HEK293 (cell line): Measurements from ENCODE around the gene SPC25.

ENCODE experiments used
- FEZF1 ChIP-seq: fragments of 450-650 bp; formaldehyde crosslinking; IDR thresholded peaks from 2 replicates; pipeline ENCODE4 v1.5.1; 2016; ENCODE audit warnings: missing biosample characterization, missing genetic modification characterization
- IKZF3 ChIP-seq: fragments of 450-650 bp; IDR thresholded peaks from 2 replicates; pipeline ENCODE4 v1.5.0; 2018; ENCODE audit warnings: missing biosample characterization, mild to moderate bottlenecking, missing genetic modification characterization, moderate library complexity
- KLF1 ChIP-seq: fragments of 450-650 bp; formaldehyde crosslinking; IDR thresholded peaks from 2 replicates; pipeline ENCODE4 v1.5.1; 2016; ENCODE audit warnings: missing biosample characterization, missing genetic modification characterization
- KLF10 ChIP-seq: fragments of 450-650 bp; IDR thresholded peaks from 2 replicates; pipeline ENCODE4 v1.5.1; 2018; ENCODE audit warnings: missing biosample characterization, mild to moderate bottlenecking, missing genetic modification characterization
- KLF16 ChIP-seq: fragments of 450-650 bp; formaldehyde crosslinking; IDR thresholded peaks from 2 replicates; pipeline ENCODE4 v1.5.1; 2017; ENCODE audit warnings: missing biosample characterization, missing genetic modification characterization
- MEIS1 ChIP-seq: sonication (generic); formaldehyde crosslinking; IDR thresholded peaks from 2 replicates; pipeline ENCODE4 v1.8.1; 2022; ENCODE audit warnings: missing genetic modification reagents, mild to moderate bottlenecking, borderline replicate concordance
- REPIN1 ChIP-seq: fragments of 450-650 bp; formaldehyde crosslinking; IDR thresholded peaks from 2 replicates; pipeline ENCODE4 v1.5.1; 2017; ENCODE audit warnings: missing biosample characterization, missing genetic modification characterization, low read depth
- YY2 ChIP-seq: fragments of 450-650 bp; formaldehyde crosslinking; IDR thresholded peaks from 2 replicates; pipeline ENCODE4 v1.5.1; 2016; ENCODE audit warnings: missing biosample characterization, missing genetic modification characterization
- ZBTB20 ChIP-seq: fragments of 450-650 bp; formaldehyde crosslinking; IDR thresholded peaks from 2 replicates; pipeline ENCODE4 v1.5.1; 2016; ENCODE audit warnings: missing biosample characterization, missing genetic modification characterization
- ZNF10 ChIP-seq: fragments of 450-650 bp; formaldehyde crosslinking; IDR thresholded peaks from 2 replicates; pipeline ENCODE4 v1.5.1; 2017; ENCODE audit warnings: missing biosample characterization, missing genetic modification characterization
- ZNF121 ChIP-seq: fragments of 450-650 bp; formaldehyde crosslinking; IDR thresholded peaks from 2 replicates; pipeline ENCODE4 v1.5.1; 2016; ENCODE audit warnings: missing biosample characterization, missing genetic modification characterization
- ZNF169 ChIP-seq: fragments of 450-650 bp; formaldehyde crosslinking; IDR thresholded peaks from 2 replicates; pipeline ENCODE4 v1.5.1; 2016; ENCODE audit warnings: missing biosample characterization, missing genetic modification characterization
- ZNF175 ChIP-seq: fragments of 450-650 bp; formaldehyde crosslinking; IDR thresholded peaks from 2 replicates; pipeline ENCODE4 v1.5.1; 2016; ENCODE audit warnings: missing biosample characterization, missing genetic modification characterization
- ZNF221 ChIP-seq: fragments of 450-650 bp; formaldehyde crosslinking; IDR thresholded peaks from 2 replicates; pipeline ENCODE4 v1.5.1; 2017; ENCODE audit warnings: missing biosample characterization, missing genetic modification characterization, borderline replicate concordance
- ZNF248 ChIP-seq: fragments of 450-650 bp; formaldehyde crosslinking; IDR thresholded peaks from 2 replicates; pipeline ENCODE4 v1.5.1; 2017; ENCODE audit warnings: missing biosample characterization, missing genetic modification characterization
- ZNF274 ChIP-seq, 2 experiments: fragments of 200-500 bp in 1 of 2; fragments of 450-650 bp in 1 of 2; sonication (Bioruptor generic) in 1 of 2; formaldehyde crosslinking in 1 of 2; IDR thresholded peaks; 2 replicates each; pipeline versions ENCODE4 v1.5.1 to v1.6.1; 2014 to 2016; ENCODE audit warnings: borderline replicate concordance in 1 of 2, inconsistent platforms in 1 of 2, low read length in 1 of 2, missing biosample characterization in 1 of 2, missing genetic modification characterization in 1 of 2
- ZNF302 ChIP-seq: fragments of 450-650 bp; formaldehyde crosslinking; IDR thresholded peaks from 2 replicates; pipeline ENCODE4 v1.5.1; 2016; ENCODE audit warnings: missing biosample characterization, missing genetic modification characterization, low read depth
- ZNF404 ChIP-seq: fragments of 450-650 bp; formaldehyde crosslinking; IDR thresholded peaks from 2 replicates; pipeline ENCODE4 v1.5.1; 2017; ENCODE audit warnings: missing biosample characterization, missing genetic modification characterization
- ZNF510 ChIP-seq: fragments of 450-650 bp; formaldehyde crosslinking; IDR thresholded peaks from 2 replicates; pipeline ENCODE4 v1.5.1; 2018; ENCODE audit warnings: mild to moderate bottlenecking, missing genetic modification characterization, missing biosample characterization; ENCODE audit not compliant: insufficient replicate concordance
- ZNF521 ChIP-seq: fragments of 450-650 bp; formaldehyde crosslinking; IDR thresholded peaks from 2 replicates; pipeline ENCODE4 v1.5.1; 2017; ENCODE audit warnings: missing biosample characterization, mild to moderate bottlenecking, missing genetic modification characterization
- ZNF529 ChIP-seq: fragments of 450-650 bp; formaldehyde crosslinking; IDR thresholded peaks from 2 replicates; pipeline ENCODE4 v1.5.1; 2017; ENCODE audit warnings: missing genetic modification characterization, missing biosample characterization; ENCODE audit not compliant: insufficient replicate concordance
- ZNF585B ChIP-seq: fragments of 450-650 bp; formaldehyde crosslinking; IDR thresholded peaks from 2 replicates; pipeline ENCODE4 v1.5.1; 2016; ENCODE audit warnings: missing biosample characterization, missing genetic modification characterization
- ZNF629 ChIP-seq: fragments of 450-650 bp; formaldehyde crosslinking; IDR thresholded peaks from 2 replicates; pipeline ENCODE4 v1.5.1; 2017; ENCODE audit warnings: missing biosample characterization, missing genetic modification characterization
- ZNF785 ChIP-seq: fragments of 450-650 bp; formaldehyde crosslinking; IDR thresholded peaks from 2 replicates; pipeline ENCODE4 v1.5.1; 2016; ENCODE audit warnings: missing biosample characterization, missing genetic modification characterization
- TF ChIP-seq, protein P1 (sequence below): fragments of 450-650 bp; formaldehyde crosslinking; IDR thresholded peaks from 2 replicates; pipeline ENCODE4 v1.5.1; 2017; ENCODE audit warnings: missing biosample characterization, missing genetic modification characterization
- TF ChIP-seq, protein P2 (sequence below): fragments of 450-650 bp; formaldehyde crosslinking; IDR thresholded peaks from 2 replicates; pipeline ENCODE4 v1.5.1; 2017; ENCODE audit warnings: missing biosample characterization, missing genetic modification characterization
- TF ChIP-seq, protein P3 (sequence below): fragments of 450-650 bp; formaldehyde crosslinking; IDR thresholded peaks from 2 replicates; pipeline ENCODE4 v1.5.1; 2016; ENCODE audit warnings: missing biosample characterization, missing genetic modification characterization
- TF ChIP-seq, protein P4 (sequence below): fragments of 450-650 bp; IDR thresholded peaks from 2 replicates; pipeline ENCODE4 v1.5.1; 2018; ENCODE audit warnings: missing biosample characterization, mild to moderate bottlenecking, missing genetic modification characterization
- TF ChIP-seq, protein P5 (sequence below): sonication (generic); formaldehyde crosslinking; IDR thresholded peaks from 2 replicates; pipeline ENCODE4 v1.8.1; 2022; ENCODE audit warnings: mild to moderate bottlenecking, moderate library complexity, missing genetic modification reagents
- TF ChIP-seq, protein P6 (sequence below): fragments of 450-650 bp; formaldehyde crosslinking; IDR thresholded peaks from 2 replicates; pipeline ENCODE4 v1.5.1; 2016; ENCODE audit warnings: missing biosample characterization, missing genetic modification characterization

The SPC25 gene

DNA sequence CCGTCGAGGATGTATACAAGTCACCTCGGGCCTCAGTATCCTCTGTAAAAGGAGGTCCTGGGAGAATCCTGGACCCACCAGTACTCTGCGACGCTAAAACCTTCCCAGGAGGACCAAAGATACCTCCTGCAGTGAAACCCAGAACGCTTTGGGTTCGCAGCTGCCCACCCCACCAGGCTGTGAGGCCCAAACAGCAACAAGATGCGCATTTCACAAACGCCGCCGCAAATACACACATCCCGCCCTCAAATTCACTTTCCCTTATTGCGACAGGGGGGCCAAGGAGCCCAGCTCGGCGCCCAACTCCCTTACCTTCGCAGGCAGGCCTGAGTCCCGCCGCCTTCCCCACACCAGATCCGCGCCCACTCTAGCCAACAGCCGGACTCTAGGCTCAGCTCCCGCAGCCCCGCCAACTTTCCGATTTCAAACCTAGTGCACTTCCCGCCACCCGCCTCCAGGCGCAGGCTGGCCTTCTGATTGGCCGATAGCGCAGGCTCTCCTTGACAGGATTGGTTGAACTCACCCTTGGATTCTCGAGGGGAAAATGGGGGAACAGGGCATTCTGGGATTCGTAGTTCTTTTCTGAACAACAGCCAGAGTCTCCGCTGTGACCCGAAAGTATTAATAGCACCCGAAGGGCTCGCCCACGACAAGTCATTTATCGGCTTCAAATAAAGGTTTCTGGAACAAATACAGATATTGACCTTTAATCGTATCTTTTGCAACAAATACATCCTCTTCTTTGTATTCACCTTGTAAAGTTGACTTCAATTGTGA lies at the start of gene SPC25 (continued):
- TF ChIP-seq, protein P1, sequence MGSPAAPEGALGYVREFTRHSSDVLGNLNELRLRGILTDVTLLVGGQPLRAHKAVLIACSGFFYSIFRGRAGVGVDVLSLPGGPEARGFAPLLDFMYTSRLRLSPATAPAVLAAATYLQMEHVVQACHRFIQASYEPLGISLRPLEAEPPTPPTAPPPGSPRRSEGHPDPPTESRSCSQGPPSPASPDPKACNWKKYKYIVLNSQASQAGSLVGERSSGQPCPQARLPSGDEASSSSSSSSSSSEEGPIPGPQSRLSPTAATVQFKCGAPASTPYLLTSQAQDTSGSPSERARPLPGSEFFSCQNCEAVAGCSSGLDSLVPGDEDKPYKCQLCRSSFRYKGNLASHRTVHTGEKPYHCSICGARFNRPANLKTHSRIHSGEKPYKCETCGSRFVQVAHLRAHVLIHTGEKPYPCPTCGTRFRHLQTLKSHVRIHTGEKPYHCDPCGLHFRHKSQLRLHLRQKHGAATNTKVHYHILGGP (tag by site-specific recombination): no peak
- TF ChIP-seq KLF16 (0 out of 2 replicates have a peak, but pooled peaks have one; percentile 41), KLF1 (tag by site-specific recombination) (no peak), ZNF221 (no peak), YY2 (tag by site-specific recombination) (peak; percentile 82), ZNF404 (no peak), ZNF121 (tag by site-specific recombination) (no peak), ZNF302 (tag by site-specific recombination) (no peak), ZNF510 (tag by site-specific recombination) (no peak), ZNF585B (no peak), ZNF175 (tag by site-specific recombination) (no peak), MEIS1 (CRISPR knock-in tag) (no peak), ZNF785 (tag by site-specific recombination) (no peak), REPIN1 (tag by site-specific recombination) (peak; percentile 65; the same call in 1 of the 2 replicates), ZNF629 (tag by site-specific recombination) (peak; percentile 17; the same call in 1 of the 2 replicates), IKZF3 (tag by site-specific recombination) (no peak), KLF10 (no peak), ZNF529 (tag by site-specific recombination) (no peak), ZNF10 (tag by site-specific recombination) (no peak), ZNF521 (tag by site-specific recombination) (no peak), ZBTB20 (peak; percentile 35; the same call in 1 of the 2 replicates), FEZF1 (no peak), ZNF169 (tag by site-specific recombination) (no peak), ZNF248 (no peak), ZNF274 (IDR thresholded peaks at IDR 0.05; ENCODE audit: low read length) (no peak), ZNF274 (tag by site-specific recombination; IDR thresholded peaks at IDR 0.05; ENCODE audit: borderline replicate concordance) (no peak)
- TF ChIP-seq, protein P2, sequence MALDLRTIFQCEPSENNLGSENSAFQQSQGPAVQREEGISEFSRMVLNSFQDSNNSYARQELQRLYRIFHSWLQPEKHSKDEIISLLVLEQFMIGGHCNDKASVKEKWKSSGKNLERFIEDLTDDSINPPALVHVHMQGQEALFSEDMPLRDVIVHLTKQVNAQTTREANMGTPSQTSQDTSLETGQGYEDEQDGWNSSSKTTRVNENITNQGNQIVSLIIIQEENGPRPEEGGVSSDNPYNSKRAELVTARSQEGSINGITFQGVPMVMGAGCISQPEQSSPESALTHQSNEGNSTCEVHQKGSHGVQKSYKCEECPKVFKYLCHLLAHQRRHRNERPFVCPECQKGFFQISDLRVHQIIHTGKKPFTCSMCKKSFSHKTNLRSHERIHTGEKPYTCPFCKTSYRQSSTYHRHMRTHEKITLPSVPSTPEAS: no peak
- TF ChIP-seq, protein P3, sequence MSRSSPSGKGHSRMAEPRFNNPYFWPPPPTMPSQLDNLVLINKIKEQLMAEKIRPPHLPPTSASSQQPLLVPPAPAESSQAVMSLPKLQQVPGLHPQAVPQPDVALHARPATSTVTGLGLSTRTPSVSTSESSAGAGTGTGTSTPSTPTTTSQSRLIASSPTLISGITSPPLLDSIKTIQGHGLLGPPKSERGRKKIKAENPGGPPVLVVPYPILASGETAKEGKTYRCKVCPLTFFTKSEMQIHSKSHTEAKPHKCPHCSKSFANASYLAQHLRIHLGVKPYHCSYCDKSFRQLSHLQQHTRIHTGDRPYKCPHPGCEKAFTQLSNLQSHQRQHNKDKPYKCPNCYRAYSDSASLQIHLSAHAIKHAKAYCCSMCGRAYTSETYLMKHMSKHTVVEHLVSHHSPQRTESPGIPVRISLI (tag by site-specific recombination): no peak
- TF ChIP-seq, protein P4, sequence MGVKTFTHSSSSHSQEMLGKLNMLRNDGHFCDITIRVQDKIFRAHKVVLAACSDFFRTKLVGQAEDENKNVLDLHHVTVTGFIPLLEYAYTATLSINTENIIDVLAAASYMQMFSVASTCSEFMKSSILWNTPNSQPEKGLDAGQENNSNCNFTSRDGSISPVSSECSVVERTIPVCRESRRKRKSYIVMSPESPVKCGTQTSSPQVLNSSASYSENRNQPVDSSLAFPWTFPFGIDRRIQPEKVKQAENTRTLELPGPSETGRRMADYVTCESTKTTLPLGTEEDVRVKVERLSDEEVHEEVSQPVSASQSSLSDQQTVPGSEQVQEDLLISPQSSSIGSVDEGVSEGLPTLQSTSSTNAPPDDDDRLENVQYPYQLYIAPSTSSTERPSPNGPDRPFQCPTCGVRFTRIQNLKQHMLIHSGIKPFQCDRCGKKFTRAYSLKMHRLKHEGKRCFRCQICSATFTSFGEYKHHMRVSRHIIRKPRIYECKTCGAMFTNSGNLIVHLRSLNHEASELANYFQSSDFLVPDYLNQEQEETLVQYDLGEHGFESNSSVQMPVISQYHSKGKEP (tag by site-specific recombination): no peak
- TF ChIP-seq, protein P5, sequence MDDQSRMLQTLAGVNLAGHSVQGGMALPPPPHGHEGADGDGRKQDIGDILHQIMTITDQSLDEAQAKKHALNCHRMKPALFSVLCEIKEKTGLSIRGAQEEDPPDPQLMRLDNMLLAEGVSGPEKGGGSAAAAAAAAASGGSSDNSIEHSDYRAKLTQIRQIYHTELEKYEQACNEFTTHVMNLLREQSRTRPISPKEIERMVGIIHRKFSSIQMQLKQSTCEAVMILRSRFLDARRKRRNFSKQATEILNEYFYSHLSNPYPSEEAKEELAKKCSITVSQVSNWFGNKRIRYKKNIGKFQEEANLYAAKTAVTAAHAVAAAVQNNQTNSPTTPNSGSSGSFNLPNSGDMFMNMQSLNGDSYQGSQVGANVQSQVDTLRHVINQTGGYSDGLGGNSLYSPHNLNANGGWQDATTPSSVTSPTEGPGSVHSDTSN (CRISPR knock-in tag): 0 out of 2 replicates have a peak, but pooled peaks have one; percentile 17
- TF ChIP-seq, protein P6, sequence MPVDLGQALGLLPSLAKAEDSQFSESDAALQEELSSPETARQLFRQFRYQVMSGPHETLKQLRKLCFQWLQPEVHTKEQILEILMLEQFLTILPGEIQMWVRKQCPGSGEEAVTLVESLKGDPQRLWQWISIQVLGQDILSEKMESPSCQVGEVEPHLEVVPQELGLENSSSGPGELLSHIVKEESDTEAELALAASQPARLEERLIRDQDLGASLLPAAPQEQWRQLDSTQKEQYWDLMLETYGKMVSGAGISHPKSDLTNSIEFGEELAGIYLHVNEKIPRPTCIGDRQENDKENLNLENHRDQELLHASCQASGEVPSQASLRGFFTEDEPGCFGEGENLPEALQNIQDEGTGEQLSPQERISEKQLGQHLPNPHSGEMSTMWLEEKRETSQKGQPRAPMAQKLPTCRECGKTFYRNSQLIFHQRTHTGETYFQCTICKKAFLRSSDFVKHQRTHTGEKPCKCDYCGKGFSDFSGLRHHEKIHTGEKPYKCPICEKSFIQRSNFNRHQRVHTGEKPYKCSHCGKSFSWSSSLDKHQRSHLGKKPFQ (tag by site-specific recombination): no peak
